ENCODE results near the gene HTT. TPM values are rescaled to one million over a fixed set of nuclear protein-coding genes. Genes with fewer than 3 reads are reported as not detected.

HTT gene
- total and polyA plus RNA-seq, 2 of the 13 experiments (the other 11 are each of a cell fraction or from before 2014, with no cell fraction given) = 17.5 to 19.5 TPM

GRCh38 chr4:3179126-3179706 is 104.7 kb downstream of the HTT start (continued):
- TF ChIP-seq, protein P1, sequence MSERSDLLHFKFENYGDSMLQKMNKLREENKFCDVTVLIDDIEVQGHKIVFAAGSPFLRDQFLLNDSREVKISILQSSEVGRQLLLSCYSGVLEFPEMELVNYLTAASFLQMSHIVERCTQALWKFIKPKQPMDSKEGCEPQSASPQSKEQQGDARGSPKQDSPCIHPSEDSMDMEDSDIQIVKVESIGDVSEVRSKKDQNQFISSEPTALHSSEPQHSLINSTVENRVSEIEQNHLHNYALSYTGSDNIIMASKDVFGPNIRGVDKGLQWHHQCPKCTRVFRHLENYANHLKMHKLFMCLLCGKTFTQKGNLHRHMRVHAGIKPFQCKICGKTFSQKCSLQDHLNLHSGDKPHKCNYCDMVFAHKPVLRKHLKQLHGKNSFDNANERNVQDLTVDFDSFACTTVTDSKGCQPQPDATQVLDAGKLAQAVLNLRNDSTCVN (CRISPR knock-in tag; IDR thresholded peaks at IDR 0.05; ENCODE audit: borderline replicate concordance) = no peak
- TF ChIP-seq KDM6A (CRISPR knock-in tag; IDR thresholded peaks at IDR 0.05; ENCODE audit: low read depth) = no peak
- TF ChIP-seq HES4 (CRISPR knock-in tag; IDR thresholded peaks at IDR 0.05; ENCODE audit: borderline replicate concordance) = no peak
- 0 out of 2 replicates have a peak, but pooled peaks have one; percentile 42 for TF ChIP-seq IRF9 (CRISPR knock-in tag; IDR thresholded peaks at IDR 0.05; ENCODE audit: borderline replicate concordance)
- no peak for TF ChIP-seq ZNF652 (CRISPR knock-in tag; IDR thresholded peaks at IDR 0.05; ENCODE audit: borderline replicate concordance, low read depth)
- no peak for TF ChIP-seq GATA4 (IDR thresholded peaks at IDR 0.05; ENCODE audit: borderline replicate concordance, low read depth)
- TF ChIP-seq CENPBD1 (CRISPR knock-in tag; IDR thresholded peaks at IDR 0.05; ENCODE audit: borderline replicate concordance, low read depth) = no peak
- TF ChIP-seq SIX1 (CRISPR knock-in tag; IDR thresholded peaks at IDR 0.05; ENCODE audit: borderline replicate concordance) = no peak
- TF ChIP-seq RFXAP (CRISPR knock-in tag; IDR thresholded peaks at IDR 0.05; ENCODE audit: borderline replicate concordance) = no peak
- no peak for TF ChIP-seq ZNF670 (CRISPR knock-in tag; IDR thresholded peaks at IDR 0.05; ENCODE audit: borderline replicate concordance)
- TF ChIP-seq THAP11 (CRISPR knock-in tag; IDR thresholded peaks at IDR 0.05) = no peak
- 0 out of 2 replicates have a peak, but pooled peaks have one; percentile 47 for TF ChIP-seq ZBTB7B (CRISPR knock-in tag; IDR thresholded peaks at IDR 0.05)
- no peak for TF ChIP-seq CAMTA2 (CRISPR knock-in tag; IDR thresholded peaks at IDR 0.05; ENCODE audit: borderline replicate concordance)
- no peak for TF ChIP-seq ZNF260 (CRISPR knock-in tag; IDR thresholded peaks at IDR 0.05; ENCODE audit: borderline replicate concordance, low read depth)
- TF ChIP-seq CHD2 (IDR thresholded peaks at IDR 0.05; ENCODE audit: low read depth, low read length) = no peak
- TF ChIP-seq ZC3H4 (CRISPR knock-in tag; IDR thresholded peaks at IDR 0.05; ENCODE audit: borderline replicate concordance) = no peak
- TF ChIP-seq MIER3 (CRISPR knock-in tag; IDR thresholded peaks at IDR 0.05; ENCODE audit: borderline replicate concordance) = no peak
- no peak for TF ChIP-seq KLF12 (CRISPR knock-in tag; IDR thresholded peaks at IDR 0.05; ENCODE audit: borderline replicate concordance)
- TF ChIP-seq NFIC (IDR thresholded peaks at IDR 0.05; ENCODE audit: low read length) = no peak
- TF ChIP-seq GLMP (CRISPR knock-in tag; IDR thresholded peaks at IDR 0.05; ENCODE audit: borderline replicate concordance) = no peak
- peak; percentile 51 for TF ChIP-seq RARA (CRISPR knock-in tag; IDR thresholded peaks at IDR 0.05)
- TF ChIP-seq TEF (CRISPR knock-in tag; IDR thresholded peaks at IDR 0.05) = no peak
- TF ChIP-seq NBN (conservative IDR thresholded peaks at IDR 0.05) = no peak
- TF ChIP-seq, protein P2, sequence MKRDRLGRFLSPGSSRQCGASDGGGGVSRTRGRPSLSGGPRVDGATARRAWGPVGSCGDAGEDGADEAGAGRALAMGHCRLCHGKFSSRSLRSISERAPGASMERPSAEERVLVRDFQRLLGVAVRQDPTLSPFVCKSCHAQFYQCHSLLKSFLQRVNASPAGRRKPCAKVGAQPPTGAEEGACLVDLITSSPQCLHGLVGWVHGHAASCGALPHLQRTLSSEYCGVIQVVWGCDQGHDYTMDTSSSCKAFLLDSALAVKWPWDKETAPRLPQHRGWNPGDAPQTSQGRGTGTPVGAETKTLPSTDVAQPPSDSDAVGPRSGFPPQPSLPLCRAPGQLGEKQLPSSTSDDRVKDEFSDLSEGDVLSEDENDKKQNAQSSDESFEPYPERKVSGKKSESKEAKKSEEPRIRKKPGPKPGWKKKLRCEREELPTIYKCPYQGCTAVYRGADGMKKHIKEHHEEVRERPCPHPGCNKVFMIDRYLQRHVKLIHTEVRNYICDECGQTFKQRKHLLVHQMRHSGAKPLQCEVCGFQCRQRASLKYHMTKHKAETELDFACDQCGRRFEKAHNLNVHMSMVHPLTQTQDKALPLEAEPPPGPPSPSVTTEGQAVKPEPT (CRISPR knock-in tag; IDR thresholded peaks at IDR 0.05; ENCODE audit: low read depth) = no peak
- TF ChIP-seq ZNF879 (CRISPR knock-in tag; IDR thresholded peaks at IDR 0.05) = no peak

Data from HepG2 (cell line).